Memory B cell (primary cell): ENCODE results near the gene SRPK3.
A peak's percentile ranks its signal among the peaks of the same experiment; 100 is the strongest.
"Not testable (repeated sequence)": the region's sequence is repeated elsewhere in the genome, so short reads cannot be mapped to it uniquely, and the experiment has no call there.

ENCODE experiments used
- ATAC-seq: fragments of 150-1000 bp; cut with Tn5 transposase; 2 replicates; pipeline ENCODE4 v1.10.0; 2021; ENCODE audit warnings: low read depth, mild to moderate bottlenecking, moderate library complexity
- DNase-seq, 2 donors: peaks; one replicate each; pipeline ENCODE4 v3.0.0; 2022; ENCODE audit warnings: low spot score in 2 of 2
- H3K27ac Mint-ChIP-seq: one replicate; pipeline ENCODE4 v1.8.0; 2022; ENCODE audit warnings: mild to moderate bottlenecking, moderate library complexity, mixed read lengths
- H3K27me3 Mint-ChIP-seq: one replicate; pipeline ENCODE4 v1.8.0; 2022; ENCODE audit warnings: mixed read lengths
- H3K36me3 Mint-ChIP-seq: one replicate; pipeline ENCODE4 v1.8.0; 2022; ENCODE audit warnings: mild to moderate bottlenecking, mixed read lengths
- H3K4me1 Mint-ChIP-seq: one replicate; pipeline ENCODE4 v1.8.0; 2022; ENCODE audit warnings: mixed read lengths
- H3K4me3 Mint-ChIP-seq: one replicate; pipeline ENCODE4 v1.8.0; 2022; ENCODE audit warnings: mild to moderate bottlenecking, moderate library complexity, mixed read lengths
- H3K9me3 Mint-ChIP-seq: one replicate; pipeline ENCODE4 v1.8.0; 2022; ENCODE audit warnings: mixed read lengths

SRPK3 gene

DNA sequence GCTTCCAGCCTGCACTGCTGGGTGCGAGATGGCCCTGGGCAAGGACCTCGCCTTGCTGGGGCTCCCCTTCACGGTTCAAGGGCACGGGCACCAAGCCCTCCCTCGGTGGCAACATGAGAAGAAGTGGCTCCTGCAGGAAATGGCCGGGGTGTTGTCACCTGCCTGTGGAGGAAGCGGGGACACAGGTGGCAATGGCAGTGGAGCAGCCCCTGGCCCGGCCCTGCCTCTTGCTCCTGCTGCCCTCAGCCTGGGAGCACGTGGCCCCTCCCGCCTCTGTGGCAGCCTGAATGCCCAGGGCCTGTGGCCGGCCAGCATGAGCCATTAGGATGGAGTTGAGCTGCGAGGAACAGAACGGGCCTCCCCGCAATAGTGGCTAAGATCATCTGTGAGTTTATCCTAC lies 39.4 kb upstream of the SRPK3 start:
- Mint-ChIP-seq H3K27ac (no peak overlapping the region), H3K27me3 (no peaks in the 10 kb centered on the region), H3K4me3 (no peak overlapping the region), H3K9me3 (no peaks in the 10 kb centered on the region), H3K4me1 (peaks cover 11% of the 10 kb centered on the region), H3K36me3 (peaks cover 4% of the 10 kb centered on the region)
- ATAC-seq (no peak), DNase-seq (no peak)

DNA sequence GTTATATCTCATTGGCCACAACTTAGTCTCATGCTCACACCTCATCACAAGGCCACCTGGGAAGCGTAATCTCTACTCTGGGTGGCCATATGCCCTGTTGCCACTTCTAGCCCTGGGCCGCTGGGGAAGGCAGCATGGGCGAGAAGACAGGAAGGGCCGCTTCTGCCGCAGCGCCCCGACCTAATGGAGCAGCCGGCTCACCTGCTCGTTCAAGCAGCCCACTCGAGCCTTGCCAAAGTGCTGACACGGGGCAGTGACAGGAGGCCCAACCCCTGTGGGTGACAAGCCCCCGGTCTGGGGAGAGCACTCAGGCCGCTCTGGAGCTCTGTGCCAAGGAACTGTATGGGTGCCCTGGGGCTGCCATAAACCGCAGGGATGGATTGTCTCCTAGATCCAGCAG lies 38.7 kb upstream of the SRPK3 start:
- H3K27ac Mint-ChIP-seq, ATAC-seq, DNase-seq, H3K9me3 Mint-ChIP-seq, H3K36me3 Mint-ChIP-seq, H3K27me3 Mint-ChIP-seq, H3K4me3 Mint-ChIP-seq: not testable (repeated sequence)
- peaks cover 11% of the 10 kb centered on the region for H3K4me1 Mint-ChIP-seq

DNA sequence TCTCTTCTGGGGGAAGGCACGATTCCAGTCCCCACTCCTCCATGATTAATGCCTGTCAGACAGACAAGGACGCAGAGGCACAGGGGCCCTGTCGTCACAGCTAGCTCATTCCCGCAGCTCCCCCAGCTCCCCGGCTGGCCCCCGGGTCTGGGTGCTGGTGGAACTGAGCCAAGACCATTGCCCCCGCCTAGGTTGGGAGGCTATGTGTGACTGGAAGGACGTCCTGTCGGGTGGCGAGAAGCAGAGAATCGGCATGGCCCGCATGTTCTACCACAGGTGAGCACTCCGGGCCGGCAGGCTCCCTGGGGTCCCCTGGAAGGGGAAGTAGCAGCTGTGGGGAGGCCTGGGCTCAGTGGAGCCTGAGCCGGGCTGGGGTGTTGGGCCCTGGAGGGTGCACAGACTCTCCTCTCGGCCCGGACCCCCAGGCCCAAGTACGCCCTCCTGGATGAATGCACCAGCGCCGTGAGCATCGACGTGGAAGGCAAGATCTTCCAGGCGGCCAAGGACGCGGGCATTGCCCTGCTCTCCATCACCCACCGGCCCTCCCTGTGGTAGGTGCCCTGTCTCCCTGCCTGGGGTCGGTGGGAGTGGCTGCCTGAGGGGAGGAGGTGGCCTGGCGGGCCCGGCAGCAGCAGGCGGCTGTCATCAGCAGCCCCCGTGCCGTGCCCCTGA lies 37.9 kb upstream of the SRPK3 start:
- not testable (repeated sequence) for H3K36me3 Mint-ChIP-seq, H3K9me3 Mint-ChIP-seq, ATAC-seq, H3K27me3 Mint-ChIP-seq, H3K27ac Mint-ChIP-seq, H3K4me3 Mint-ChIP-seq, DNase-seq
- H3K4me1 Mint-ChIP-seq: peaks cover 11% of the 10 kb centered on the region

DNA sequence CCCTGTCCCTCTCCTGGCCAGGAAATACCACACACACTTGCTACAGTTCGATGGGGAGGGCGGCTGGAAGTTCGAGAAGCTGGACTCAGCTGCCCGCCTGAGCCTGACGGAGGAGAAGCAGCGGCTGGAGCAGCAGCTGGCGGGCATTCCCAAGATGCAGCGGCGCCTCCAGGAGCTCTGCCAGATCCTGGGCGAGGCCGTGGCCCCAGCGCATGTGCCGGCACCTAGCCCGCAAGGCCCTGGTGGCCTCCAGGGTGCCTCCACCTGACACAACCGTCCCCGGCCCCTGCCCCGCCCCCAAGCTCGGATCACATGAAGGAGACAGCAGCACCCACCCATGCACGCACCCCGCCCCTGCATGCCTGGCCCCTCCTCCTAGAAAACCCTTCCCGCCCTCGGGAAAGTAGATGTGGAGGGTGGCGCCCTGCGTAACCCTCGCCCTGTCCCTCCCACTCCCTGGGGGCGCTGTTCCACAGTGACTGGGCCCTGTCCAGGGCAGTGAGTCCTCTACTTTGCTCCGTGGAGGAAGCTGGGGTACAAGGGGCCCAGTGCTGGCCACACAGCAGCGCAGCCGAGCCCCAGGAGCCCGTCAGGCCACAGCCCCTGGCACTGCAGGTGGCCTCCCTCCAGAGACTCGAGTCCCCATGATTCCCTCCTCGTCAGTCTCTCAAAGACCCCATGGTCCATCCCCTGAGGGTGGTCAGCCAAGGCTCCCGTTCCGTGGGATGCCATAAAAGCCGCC lies 37.2 kb upstream of the SRPK3 start:
- not testable (repeated sequence) for H3K27ac Mint-ChIP-seq, H3K36me3 Mint-ChIP-seq, H3K4me3 Mint-ChIP-seq, DNase-seq, ATAC-seq, H3K9me3 Mint-ChIP-seq, H3K27me3 Mint-ChIP-seq
- peaks cover 11% of the 10 kb centered on the region for H3K4me1 Mint-ChIP-seq

DNA sequence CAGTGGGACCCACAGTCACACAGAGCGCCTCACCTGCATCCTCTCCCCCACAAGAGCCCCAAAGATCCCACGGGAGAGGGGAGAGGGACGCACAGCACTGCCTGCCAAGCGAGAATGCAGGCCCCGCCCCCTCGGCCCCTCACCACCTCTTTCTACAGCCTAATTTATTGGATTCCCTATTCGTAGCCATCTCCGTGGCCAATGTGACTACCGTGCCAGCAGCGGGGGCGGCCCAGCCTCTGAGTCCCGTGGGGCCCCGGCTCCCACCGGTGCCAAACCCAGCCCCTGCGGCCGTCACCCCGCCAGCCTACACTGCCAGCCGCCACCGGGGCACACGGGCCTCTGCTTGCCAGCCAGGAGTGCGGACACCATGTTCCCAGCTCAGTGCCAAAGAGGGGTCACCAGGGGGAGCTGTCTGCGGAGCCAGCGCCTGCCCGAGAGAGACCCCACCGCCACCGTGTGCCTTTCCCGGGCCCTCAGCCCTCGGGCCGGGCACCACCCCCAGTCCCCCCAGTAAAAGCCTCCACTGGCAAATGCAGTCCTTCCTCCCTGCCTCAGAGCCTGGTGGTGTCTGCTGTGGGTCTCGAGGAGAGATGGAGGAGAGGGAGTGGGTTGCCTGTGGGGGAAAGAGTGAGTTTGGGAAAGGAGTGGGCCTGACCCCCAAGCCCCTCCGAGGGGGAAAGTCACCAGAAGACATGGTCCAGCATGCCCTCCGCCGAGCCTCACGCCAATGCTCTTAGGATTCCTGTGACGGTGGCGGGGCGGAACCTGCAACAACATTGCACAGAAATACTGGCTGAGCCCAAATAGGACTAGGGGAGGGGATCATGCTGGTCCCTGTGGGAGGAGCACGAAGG lies 36.4 kb upstream of the SRPK3 start:
- Mint-ChIP-seq H3K27me3 (no peaks in the 10 kb centered on the region), H3K4me3 (peak overlapping the region; percentile 46), H3K4me1 (peaks cover 11% of the 10 kb centered on the region), H3K9me3 (no peaks in the 10 kb centered on the region), H3K36me3 (no peaks in the 10 kb centered on the region), H3K27ac (no peak overlapping the region)
- ATAC-seq (no peak), DNase-seq (no peak)

DNA sequence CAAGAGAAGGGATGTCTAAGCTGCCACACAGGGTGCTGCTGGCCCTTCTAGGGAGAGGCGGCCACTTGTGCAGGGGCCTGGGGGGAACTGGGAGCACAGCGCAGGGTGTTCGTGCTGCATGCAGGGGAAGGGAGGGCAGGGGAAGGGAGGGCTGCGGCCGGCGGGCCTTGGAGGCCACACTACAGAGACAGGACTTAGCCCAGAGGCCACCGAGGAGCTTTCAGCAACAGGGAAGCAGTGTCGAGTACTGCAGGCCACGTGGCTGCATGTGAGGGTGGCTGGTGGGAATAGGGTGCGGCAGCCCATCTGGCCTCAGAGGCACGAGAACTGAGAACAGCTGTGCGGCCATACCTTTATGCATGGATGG lies 35.8 kb upstream of the SRPK3 start:
- not testable (repeated sequence) for H3K9me3 Mint-ChIP-seq, H3K27ac Mint-ChIP-seq, H3K27me3 Mint-ChIP-seq, ATAC-seq, H3K36me3 Mint-ChIP-seq, DNase-seq
- H3K4me3 Mint-ChIP-seq: peak overlapping the region; percentile 46
- peaks cover 17% of the 10 kb centered on the region for H3K4me1 Mint-ChIP-seq

DNA sequence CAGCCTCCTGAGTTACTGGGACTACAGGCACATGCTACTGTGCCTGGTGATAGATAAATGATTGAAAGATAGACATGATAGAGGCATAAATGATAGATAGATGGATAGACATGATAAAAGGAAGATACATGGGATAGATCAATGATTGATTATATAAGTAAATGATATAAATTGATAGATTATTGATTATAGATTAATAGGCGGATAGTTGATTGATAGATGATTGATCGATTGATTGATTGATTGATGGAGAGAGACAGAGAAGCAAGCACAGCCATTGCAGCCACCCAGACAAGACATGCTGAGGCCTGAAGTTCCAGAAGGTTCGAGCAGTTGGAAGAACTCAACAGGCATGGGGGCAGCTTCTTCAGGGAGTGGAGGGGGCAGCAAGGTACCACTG lies 34.5 kb upstream of the SRPK3 start:
- ATAC-seq (no peak), DNase-seq (no peak)
- H3K4me3 Mint-ChIP-seq: no peak overlapping the region
- peaks cover 14% of the 10 kb centered on the region for H3K4me1 Mint-ChIP-seq
- no peaks in the 10 kb centered on the region for H3K36me3 Mint-ChIP-seq
- no peaks in the 10 kb centered on the region for H3K27me3 Mint-ChIP-seq
- no peaks in the 10 kb centered on the region for H3K9me3 Mint-ChIP-seq
- H3K27ac Mint-ChIP-seq: no peak overlapping the region

DNA sequence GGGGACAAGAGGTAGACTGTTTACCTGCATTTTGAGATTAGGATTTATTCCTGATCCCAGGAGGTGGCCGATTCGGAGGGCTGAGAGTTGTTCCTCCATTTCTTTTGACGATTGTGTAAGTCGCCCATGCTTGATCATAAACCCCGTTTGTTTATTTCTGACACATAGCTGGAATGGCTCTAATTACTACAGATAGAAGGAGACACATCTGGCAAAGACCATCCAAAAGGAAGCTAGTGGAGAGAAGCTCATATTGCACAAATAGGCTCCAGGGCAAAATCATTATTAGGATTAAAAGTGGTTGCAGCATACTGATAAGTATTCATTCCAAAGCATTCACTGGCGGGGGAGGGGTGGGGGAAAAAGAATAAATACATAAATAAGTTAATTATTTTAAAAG lies 33.9 kb upstream of the SRPK3 start:
- H3K27ac Mint-ChIP-seq, H3K36me3 Mint-ChIP-seq, ATAC-seq, DNase-seq, H3K27me3 Mint-ChIP-seq, H3K9me3 Mint-ChIP-seq, H3K4me3 Mint-ChIP-seq: not testable (repeated sequence)
- H3K4me1 Mint-ChIP-seq: peaks cover 14% of the 10 kb centered on the region

DNA sequence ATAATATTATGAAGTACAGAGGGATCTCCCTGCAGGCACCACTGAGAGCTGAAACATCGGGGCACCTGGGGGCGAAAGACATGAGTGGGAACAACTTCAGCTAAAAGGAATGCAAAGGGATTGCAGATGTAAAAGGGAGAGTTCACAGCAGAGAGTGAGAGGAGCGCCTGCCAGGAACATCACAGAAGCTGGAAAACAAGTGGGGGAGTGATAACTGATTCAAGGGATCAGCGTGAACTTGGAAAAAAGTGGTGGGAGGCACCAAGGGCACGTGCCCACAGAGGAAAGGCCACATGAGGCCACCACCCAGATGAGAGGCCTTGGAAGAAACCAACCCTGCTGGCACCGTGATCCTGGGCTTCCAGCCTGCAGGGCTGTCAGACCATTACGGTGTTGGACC lies 31.8 kb upstream of the SRPK3 start:
- H3K9me3 Mint-ChIP-seq, H3K36me3 Mint-ChIP-seq, H3K27me3 Mint-ChIP-seq, H3K27ac Mint-ChIP-seq, DNase-seq, H3K4me3 Mint-ChIP-seq, ATAC-seq: not testable (repeated sequence)
- H3K4me1 Mint-ChIP-seq: peaks cover 12% of the 10 kb centered on the region

DNA sequence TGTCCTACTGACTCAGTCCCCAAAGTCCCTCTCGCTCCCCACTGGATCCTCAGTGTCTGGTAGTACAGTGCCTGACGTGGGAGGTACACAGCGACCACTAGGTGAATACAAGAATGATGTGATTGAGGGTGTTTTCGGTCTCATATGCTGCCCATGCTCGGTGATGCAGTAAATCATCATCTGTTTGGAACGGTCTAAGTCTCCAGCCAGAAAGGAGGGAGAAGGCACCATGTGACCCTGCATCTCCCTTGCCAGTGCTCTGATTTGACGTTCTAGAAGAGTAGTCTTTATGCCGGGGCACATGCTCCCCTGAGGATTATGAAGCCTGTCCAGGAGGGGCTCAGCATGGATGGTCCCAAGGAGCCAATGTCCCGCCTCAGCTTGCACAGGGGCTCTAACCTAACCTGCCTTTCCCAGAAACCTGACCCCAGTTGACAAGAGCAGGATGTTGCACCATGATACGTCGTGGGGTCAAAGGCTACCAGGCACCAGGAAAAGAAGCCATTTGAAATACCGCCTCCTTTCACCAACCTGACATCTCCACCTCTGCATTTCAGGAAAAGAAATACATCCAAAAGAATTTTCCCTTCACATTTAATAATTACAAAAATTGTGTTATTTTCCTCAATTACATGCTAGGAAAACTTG lies 30.6 kb upstream of the SRPK3 start:
- H3K9me3 Mint-ChIP-seq: no peaks in the 10 kb centered on the region
- no peak overlapping the region for H3K27ac Mint-ChIP-seq
- DNase-seq (no peak), ATAC-seq (no peak)
- no peaks in the 10 kb centered on the region for H3K36me3 Mint-ChIP-seq
- H3K27me3 Mint-ChIP-seq: no peaks in the 10 kb centered on the region
- no peak overlapping the region for H3K4me3 Mint-ChIP-seq
- peaks cover 7% of the 10 kb centered on the region for H3K4me1 Mint-ChIP-seq

DNA sequence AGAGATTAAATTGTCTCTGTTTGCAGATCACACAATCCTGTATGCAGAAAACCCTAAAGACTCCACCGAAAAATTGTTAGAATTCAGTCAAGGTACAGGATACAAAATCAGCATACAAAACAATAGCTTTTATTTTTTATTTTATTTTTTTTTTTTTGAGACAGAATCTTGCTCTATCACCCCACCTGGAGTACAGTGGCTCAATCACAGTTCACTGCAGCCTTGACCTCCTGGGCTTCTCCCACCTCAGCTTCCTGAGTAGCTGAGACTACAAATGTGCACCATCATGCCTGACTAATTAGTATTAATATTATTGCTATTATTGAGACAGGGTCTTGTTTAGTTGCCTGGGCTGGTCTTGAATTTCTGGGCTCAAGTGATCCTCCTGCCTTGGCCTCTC lies 25.7 kb upstream of the SRPK3 start:
- Mint-ChIP-seq H3K27me3 (no peaks in the 10 kb centered on the region), H3K36me3 (no peaks in the 10 kb centered on the region), H3K9me3 (no peaks in the 10 kb centered on the region), H3K27ac (no peak overlapping the region), H3K4me3 (no peak overlapping the region), H3K4me1 (peaks cover 6% of the 10 kb centered on the region)
- DNase-seq (no peak), ATAC-seq (no peak)

DNA sequence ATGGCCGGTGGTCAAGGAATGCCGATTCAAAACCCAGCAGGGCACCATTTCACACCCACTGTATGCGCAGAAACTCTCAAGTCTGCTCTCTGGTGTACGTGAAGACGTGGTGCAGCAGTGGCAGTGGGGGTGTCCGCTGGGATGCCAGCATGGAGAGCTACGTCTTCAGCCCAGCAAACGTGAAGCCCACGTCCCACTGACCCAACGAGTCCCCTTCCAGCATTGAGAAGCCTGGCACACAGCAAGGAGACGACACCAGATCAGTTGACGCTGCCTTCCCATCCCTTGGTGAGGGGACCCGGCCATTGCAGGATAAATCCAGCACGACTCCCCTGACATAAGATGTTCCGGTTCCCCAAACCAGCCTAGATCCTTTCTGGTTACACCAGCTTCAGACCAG lies 19.0 kb upstream of the SRPK3 start:
- DNase-seq (no peak), ATAC-seq (no peak)
- no peaks in the 10 kb centered on the region for H3K36me3 Mint-ChIP-seq
- H3K27me3 Mint-ChIP-seq: no peaks in the 10 kb centered on the region
- no peaks in the 10 kb centered on the region for H3K9me3 Mint-ChIP-seq
- H3K27ac Mint-ChIP-seq: no peak overlapping the region
- no peak overlapping the region for H3K4me3 Mint-ChIP-seq
- peaks cover 16% of the 10 kb centered on the region for H3K4me1 Mint-ChIP-seq

DNA sequence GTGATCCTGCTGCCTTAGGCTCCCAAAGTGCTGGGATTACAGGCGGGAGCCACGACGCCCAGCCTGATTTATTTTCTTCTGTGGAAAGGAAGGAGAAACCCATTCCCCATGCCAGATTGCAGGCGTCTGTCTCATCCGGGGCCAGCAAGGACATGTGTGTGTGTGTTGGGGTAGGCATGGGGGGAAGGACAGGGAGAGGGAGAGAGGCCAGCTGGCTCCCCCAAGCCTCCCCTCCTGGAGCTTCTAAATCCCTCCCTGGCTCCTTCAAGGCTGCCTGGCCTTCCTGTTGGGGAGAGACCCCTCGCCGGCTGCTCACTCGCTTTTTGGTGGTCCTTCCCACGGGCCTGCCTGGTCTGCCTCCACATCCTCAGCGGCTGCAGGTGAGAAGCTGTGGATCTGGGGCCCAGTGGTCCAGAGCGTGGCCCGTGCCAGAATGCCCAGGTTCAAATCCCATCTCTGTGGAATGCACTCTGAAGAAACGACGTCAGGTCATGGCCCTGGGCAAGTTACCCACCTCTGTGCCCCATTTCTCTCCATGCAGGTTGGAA lies 18.1 kb upstream of the SRPK3 start:
- no peak for ATAC-seq
- Mint-ChIP-seq H3K9me3 (no peaks in the 10 kb centered on the region), H3K4me3 (no peak overlapping the region), H3K27me3 (no peaks in the 10 kb centered on the region), H3K4me1 (peaks cover 14% of the 10 kb centered on the region), H3K36me3 (no peaks in the 10 kb centered on the region), H3K27ac (no peak overlapping the region)
- no peak for DNase-seq
